ENCODE measurements around the gene PIRT.

PIRT gene

GRCh38 chr17:10815319-10815718, 22.6 kb downstream of the PIRT start:
- no peak for DNase-seq

DNA sequence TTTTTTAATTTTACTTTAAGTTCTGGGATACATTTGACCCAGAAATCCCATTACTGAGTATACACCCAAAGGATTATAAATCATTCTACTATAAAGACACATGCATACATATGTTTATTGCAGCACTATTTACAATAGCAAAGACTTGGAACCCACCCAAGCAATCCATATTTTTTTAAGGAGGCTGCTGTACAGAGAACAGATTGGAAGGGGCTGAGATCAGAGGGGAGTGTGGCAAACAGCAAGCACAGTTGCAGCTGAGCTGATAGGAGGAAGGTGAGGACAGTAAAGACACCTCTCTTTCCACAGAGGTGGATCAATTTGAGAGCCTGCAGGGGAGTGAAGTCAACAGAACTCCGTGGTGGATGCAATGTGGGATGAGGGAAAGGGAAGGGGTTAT, 23.8 kb downstream of the PIRT start:
- no peak for DNase-seq

- no peak for DNase-seq
Measured at GRCh38 chr17:10812674-10813073, 25.2 kb downstream of the PIRT start.

DNA sequence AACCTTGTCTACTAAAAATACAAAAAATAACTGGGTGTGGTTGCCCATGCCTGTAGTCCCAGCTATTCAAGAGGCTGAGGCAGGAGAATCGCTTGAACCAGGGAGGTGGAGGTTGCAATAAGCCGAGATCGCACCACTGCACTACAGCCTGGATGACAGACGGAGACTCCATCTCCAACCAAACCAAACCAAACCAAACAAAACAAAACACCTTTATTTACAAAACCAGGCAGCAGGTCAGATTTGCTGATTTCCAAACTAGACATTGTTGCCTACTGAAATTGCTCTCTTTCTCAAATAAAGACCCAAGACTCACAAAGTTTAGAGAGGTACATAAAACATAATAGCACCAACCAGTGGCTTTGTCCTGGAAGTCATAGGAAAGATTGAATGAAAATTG, 28.3 kb downstream of the PIRT start:
- DNase-seq: no peak

DNA sequence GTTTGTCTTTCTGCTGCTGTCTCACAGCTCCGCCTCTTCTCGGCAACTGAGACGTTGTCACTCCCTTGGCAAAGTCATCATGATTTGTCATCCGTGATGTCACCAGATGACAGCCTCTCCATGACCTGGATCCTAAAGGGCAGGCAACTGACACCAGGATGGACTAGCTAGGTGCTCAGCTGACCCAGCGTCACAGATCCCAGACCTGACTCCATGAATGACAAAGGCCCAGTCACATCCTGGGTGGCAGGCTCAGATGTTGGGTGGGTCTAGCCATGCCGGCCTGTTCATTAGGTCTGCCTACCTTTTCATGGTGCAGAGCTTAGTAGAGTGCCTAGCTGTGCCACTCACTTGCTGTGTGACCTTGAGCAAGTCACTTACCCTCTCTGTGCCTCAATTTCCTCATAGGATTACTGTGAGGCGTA, 30.2 kb downstream of the PIRT start:
- no peak for DNase-seq

- no peak for DNase-seq
Measured at GRCh38 chr17:10806545-10807262, 31.2 kb downstream of the PIRT start.

DNA sequence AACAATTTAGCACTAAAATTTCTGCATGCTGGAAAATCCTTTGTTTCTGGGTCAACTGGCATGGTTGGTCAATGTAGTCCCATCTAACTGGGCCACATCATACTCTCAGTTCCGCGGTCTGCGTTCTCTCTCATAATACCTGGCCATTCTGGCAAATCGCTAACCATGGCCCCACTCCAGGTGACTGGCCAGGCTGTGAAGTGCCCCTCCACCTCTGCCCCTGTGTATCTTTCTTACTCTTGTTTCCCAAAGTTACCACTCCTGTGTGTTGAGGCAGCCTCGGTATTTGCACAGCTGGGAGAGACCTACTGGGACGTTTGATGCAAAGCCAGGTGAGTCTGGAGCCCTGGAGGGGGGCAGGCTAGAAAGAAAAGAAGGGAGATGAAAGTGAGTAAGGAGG, 32.0 kb downstream of the PIRT start:
- DNase-seq: no peak

- DNase-seq: no peak
Measured at GRCh38 chr17:10804546-10804945, 33.3 kb downstream of the PIRT start.

DNA sequence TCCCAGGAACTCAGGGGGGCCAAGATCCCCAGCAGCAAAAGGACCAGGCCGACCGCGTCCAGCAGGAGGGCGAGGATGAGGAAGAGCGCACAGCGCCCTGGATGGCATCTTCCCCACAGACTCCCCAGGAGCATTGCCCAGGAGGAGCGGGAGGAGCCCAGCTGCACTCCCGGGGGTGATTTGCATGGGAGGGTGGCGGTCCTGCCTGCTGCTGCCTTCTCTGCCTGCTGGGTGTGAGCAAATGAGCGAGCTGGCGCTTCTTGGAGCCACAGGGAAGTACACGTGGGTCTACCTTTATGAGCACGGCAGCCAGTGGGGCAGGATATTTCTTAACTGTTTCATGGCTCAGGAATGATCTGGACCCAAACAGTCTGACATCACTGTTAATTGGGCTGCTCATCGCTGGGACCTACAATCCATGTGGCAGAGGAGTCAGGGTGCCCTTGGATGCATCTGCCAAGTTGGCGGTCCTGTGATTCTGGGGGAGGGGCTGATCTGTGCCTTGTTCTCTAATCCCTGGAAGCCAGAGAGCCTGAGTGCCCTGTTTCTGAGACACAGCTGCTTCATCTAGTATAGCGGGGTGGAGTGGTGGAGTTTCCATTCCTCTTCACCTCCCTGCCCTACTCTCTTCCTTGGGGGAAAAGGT, 33.9 kb downstream of the PIRT start, which contains the start of gene TMEM238L:
Gene TMEM238L, minus strand, starts transcription at position 270 of the 646 bp plus-strand sequence. Its CDS starts 136 bp downstream, at position 134.
- no peak for DNase-seq

DNA sequence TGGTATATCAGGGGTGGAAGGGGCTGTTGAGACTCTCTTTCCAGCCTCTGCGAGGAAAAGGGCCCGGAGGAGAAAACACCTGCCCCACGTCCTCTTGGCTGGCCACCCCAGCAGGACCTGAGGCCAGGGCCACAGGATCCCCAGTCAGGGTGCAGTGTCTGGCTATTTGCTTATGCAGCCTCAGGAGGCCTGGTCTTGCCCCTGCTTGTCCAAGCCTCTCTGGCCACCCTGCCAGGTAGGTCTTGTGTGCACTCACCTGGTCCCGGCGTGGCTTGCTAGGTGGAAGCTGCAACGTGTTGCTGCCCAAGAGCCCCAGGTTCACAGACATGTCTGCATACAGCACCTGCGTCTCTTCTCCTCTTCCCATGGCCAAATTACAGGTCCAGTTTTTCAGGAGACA, 34.5 kb downstream of the PIRT start:
- no peak for DNase-seq

DNA sequence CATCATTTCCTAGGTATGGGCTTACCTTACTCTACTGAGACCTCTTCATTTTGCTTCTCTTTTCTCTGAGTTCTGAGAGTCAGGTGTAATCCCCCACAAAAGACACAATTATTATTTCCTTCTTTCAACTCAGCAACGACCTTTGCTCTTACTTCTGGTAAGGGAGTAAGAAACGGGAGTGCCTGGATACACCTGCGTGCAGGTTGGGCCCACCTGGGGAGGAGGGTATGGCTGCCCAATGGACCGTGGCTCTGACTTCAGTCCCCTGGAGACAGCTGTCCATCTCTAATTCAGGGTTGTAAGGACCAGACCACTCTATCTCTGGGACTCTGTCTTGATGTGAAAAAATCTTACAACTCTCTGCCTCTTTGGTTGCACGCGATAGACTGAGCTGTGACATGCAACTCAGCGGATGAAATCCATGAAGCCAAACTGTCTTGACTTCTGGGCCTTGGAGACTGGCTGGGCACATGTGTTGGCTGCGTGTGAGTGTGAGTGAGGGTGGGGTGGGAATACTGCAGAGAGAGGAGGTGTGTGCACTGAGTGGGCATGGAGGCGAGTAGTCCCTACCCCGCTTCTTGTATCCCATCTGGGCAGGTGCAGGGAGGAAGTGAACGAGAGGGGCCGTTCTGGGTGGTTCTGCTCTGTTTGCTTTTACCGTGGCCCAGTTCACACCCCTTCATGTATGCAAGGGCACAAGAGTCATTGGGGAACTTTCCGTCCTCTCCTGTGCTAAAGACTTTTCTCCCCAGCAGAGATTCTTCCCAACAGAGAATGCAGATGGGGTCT, 35.2 kb downstream of the PIRT start:
- no peak for DNase-seq

DNA sequence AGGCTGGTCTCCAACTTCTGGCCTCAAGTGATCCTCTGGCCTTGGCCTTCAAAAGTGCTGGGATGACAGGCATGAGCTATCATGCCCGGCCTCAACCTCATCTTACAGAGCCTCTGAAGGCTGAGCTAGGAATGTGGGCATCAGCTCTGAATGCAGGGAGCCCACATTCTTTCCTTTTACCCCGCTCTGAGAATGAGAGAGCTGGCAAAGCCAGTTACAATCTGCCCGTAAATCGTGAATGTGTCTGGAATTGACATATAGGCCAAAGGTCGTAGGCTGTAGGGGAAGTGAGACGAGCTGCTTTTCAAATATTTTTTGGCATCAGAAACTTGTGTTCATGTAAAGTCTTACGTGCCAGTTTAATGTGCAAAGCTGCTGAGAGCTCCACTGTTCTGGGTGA, 38.5 kb downstream of the PIRT start:
- DNase-seq: no peak

- no peak for DNase-seq
Measured at GRCh38 chr17:10798910-10799309, 39.0 kb downstream of the PIRT start.

GRCh38 chr17:10798332-10798749, 39.5 kb downstream of the PIRT start:
- DNase-seq: no peak

GRCh38 chr17:10797476-10798328, 40.2 kb downstream of the PIRT start:
- DNase-seq: no peak

GRCh38 chr17:10793816-10794215, 44.1 kb downstream of the PIRT start:
- no peak for DNase-seq

DNA sequence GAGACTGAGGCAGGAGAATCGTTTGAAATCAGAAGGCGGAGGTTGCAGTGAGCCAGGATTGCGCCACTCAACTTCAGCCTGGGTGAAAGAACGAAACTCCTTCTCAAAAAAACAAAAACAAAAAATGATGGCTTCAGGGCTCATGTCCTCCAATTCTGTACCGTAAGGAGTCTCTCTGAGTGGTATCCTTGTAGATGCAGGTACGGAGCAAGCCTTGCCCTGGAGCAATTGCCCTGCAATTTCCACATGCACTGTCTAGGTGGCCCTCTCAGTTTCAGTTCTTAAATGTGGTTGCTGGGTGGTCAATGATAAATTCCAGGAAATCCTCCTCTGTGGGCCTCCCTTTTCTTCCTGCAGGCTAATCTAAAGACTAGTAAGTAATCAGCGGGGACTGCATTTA, 44.6 kb downstream of the PIRT start:
- DNase-seq: no peak

DNA sequence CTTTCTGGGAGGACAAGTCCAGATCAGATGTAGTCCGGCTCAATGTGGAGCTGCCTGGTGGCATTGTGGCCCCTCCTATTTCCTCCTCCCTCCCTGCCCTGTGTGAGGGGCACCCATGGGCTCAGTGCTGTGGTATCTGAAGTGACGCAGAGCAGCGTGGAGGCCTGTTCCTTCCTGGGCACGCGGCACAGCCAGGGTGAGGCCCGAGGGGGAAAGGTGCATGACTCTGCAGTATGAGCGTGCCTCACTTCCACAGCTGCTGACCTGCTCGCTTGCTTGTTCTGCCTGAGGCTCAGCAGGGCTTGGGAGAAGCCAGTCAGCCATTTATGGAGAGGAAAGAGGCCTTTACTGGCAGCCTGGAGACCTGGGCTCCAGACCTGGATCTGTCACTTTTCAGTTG, 45.7 kb downstream of the PIRT start:
- no peak for DNase-seq

GRCh38 chr17:10790491-10791401, 47.1 kb downstream of the PIRT start:
- DNase-seq: no peak

DNA sequence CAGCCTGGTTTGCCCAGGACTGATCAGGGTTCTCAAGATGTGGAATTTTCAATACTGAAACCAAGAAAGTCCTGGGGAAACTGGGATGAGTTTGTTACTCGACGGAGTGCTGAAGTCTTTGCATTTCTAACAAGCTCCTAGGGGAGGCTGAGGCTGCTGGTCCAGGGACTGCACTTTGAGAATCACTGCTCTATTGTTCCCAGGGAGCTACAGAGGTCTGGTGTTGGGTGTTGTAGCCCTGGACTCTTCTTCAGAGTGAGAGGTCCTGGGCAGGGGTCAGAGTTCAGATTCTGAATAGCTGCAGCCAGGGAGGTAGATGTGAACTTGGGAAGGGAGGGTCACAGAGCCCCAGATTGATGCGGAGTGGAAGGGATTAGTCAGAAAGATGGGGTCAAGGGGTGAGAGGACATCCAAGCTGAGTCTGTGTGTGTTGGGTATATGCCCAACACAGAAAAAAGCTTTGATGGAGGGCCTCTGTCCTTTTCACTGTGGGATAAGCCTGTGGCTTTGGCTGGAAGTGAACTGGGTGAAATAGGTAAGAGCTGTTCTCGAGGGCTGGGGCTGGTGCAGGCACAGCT, 48.1 kb downstream of the PIRT start:
- no peak for DNase-seq

DNA sequence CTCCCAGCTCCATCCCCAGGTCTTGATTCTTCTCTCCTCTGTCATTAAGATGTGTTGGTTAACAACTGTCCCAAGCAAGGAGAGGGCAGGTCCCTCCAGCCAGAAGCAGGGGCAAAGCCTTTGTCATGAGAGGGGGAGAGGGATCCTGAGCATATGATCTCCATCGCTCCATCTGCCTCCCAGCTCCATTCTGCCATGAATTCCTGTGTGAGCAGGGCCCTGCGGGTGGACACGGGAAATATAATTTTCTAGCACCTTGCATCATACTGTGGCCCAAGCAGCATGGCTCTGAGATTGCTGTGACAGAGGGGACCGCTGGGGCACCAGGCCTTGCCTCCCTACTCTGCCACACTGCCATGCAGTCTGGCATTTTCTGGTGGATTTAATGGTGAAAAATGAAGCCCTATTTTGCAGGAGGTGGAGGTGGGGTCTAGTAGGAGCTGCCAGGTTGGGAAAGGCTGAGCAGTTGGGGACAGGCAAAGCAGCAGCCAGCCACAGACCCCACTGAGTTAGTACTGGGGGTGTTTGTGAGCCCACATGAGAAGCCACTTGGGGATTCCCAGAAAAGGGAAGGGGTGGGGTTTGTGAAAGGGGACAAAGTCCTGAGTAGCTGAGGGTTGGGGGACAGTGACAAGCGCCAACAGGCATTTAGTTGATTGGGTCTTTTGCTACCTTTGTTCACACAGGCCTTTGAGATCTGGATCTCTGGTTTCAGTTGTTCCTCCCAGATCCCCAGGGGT, 50.4 kb downstream of the PIRT start:
- no peak for DNase-seq

All from CD4-positive, alpha-beta T cell treated with Interleukin-17A for 1 hour (primary cell).